Suppressor macrophage (primary cell): ENCODE data around the gene ZKSCAN4.

Experiments used
- DNase-seq, 4 experiments: peaks; one replicate each; pipeline ENCODE4 v3.0.0-alpha.2; 2020 to 2022

Gene ZKSCAN4

GRCh38 chr6:28248916-28249315 lies 3.2 kb downstream of the ZKSCAN4 start:
- no peak for DNase-seq

GRCh38 chr6:28245206-28245941 lies 6.7 kb downstream of the ZKSCAN4 start:
- no peak for DNase-seq

- no peak for DNase-seq
Measured at GRCh38 chr6:28243946-28244345, 8.1 kb downstream of the ZKSCAN4 start.

GRCh38 chr6:28240471-28240870 lies 11.6 kb downstream of the ZKSCAN4 start:
- DNase-seq: peak in 2 of 4 experiments; percentile 27 to 37

GRCh38 chr6:28239636-28240035 lies 12.4 kb downstream of the ZKSCAN4 start:
- DNase-seq: no peak

DNA sequence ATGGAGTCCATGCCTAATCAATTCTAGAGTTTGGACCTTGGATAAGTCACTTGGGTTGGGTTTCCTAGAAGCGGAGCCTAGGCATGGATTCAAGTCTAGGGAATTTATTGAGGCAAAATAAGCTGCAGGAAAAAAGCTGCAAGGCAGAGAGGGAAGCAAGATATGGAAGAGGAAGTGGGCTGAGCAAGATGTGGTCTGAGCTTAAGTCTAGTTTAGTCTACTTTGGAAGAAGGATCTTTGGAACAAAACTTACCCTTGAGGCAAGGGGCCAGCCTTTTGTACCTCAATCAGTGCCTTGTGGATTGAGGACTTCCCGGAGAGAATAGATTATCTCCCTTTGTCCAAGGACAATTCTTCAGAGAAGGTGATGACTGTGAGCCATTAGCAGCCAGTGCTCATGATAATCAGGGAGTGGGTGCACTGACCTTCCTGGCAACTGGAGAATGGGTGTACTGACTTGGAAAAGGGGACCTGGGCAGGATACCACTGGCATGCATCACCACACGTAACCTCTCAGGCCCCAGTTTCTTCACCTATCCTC lies 16.1 kb downstream of the ZKSCAN4 start:
- peak in 3 of 4 experiments; percentile 30 to 58 (median 50) for DNase-seq

DNA sequence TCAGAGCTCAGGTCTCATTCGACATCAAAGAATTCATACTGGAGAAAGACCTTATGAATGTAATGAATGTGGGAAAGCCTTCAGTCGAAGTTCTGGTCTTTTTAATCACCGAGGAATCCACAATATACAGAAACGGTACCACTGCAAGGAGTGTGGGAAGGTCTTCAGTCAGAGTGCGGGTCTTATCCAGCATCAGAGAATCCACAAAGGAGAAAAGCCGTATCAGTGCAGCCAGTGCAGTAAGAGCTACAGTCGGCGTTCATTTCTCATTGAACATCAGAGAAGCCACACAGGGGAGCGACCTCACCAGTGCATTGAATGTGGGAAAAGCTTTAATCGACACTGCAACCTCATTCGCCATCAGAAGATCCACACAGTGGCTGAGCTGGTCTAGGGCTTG lies 19.3 kb downstream of the ZKSCAN4 start:
- DNase-seq: no peak

DNA sequence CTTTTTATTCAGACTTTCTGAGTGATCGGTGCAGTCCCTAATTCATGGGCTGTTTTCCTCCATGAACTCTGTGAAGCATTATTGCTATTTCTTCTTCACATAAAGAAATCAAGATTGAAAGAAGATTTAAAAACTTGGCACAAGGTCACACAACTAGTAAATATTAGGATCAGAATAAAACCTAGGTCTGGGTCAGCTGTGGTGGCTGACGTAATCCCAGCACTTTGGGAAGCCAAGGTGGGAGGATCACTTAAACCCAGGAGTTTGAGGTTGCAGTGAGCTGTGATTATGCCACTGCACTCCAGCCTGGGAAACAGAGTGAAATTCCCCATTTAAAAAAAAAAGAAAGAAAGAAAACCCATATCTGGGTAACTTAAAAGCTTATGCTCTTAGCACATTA lies 25.6 kb downstream of the ZKSCAN4 start:
- DNase-seq: no peak

GRCh38 chr6:28225056-28225834 lies 26.8 kb downstream of the ZKSCAN4 start, which contains the start of gene ZSCAN9:
Gene ZSCAN9 (plus strand): TSS chr6:28225275. CDS start chr6:28227085, 1,810 bp downstream.
- DNase-seq: peak; percentile 79 to 92 (median 88)

DNA sequence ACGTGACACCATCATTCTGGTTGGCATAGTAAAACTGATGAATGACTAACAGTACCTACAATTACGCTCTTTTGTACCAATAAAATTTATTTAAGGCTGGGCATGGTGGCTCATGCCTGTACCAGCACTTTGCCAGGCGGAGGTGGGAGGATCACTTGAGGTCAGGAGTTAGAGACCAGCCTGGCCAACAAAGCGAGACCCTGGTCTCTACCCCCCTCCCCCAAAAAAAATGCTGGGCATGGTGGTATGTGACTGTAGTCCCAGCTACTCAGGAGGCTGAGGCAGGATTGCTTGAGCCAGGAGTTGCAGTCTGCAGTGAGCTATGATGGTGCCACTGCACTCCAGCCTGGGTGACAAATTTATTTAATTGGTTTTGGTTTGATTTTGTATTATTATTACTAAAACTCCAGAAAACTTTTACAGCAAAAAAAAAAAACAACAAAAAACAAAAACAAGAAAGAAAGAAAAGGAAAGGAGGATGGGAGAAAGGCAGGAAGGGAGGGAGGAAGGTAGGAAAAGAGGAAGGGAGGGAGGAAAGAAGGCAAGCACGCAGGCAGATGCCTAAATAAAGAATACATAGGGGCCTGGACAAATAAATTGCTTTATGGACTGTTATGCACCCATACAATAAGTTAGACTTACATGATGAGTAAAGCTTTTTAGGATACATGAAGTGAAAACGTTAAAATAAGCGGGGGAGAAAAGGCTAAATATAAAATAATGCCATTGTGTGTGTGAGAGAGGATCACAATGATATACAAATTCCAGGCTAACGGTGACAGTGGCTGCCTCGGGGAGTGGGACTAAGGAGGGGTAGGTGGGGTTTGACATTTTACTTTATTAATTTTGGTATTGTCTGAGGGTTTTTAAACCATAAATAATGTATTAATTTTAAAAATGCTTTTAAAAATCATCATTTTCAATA lies 27.7 kb downstream of the ZKSCAN4 start:
- DNase-seq: no peak

- no peak for DNase-seq
Measured at GRCh38 chr6:28220257-28221133, 31.6 kb downstream of the ZKSCAN4 start.

DNA sequence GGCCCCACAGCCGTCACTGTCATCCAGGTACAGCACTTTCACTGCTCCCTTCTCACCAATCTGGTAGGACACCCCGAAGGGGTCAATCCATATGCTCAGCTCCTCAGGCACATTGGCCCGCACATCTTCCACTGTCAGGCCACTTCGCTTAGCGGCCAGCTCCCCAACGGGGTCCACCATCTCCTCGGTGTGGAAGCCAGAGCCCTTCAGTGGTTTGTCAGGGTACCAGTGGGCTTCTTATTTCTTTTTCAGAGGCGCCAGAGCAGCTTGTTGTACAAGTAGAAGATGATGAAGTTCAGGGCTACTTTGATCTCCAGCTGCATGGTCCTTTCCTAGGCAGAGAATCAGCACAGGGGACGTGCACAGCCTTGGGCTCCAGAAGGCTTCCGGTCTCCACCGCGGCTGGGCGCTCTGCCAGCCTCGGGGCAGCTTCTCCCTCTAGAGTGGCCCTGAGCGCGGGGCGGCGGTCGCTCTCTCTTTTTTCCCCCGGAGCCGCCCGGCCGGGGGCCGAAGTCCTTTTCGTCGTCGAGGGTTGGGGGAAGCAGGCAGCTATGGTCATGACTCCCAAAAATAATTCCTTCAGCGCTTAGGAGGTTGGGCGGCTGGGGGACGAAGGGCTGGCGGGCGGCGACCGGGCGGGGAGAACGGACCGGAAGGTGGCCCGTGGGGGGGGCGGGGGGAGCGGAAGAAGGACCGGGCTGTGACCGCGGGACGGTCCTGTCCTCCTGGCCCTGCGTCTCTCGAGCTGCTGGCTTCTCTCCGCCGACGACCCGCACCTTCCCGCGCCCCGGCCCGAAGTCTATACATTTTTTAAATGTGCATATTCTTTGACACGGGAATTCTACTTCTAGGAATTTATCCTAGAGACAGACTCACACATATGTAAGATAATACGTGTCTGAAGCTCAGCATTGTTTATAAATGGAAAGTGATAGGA lies 33.5 kb downstream of the ZKSCAN4 start:
- peak; percentile 76 to 90 (median 82) for DNase-seq

DNA sequence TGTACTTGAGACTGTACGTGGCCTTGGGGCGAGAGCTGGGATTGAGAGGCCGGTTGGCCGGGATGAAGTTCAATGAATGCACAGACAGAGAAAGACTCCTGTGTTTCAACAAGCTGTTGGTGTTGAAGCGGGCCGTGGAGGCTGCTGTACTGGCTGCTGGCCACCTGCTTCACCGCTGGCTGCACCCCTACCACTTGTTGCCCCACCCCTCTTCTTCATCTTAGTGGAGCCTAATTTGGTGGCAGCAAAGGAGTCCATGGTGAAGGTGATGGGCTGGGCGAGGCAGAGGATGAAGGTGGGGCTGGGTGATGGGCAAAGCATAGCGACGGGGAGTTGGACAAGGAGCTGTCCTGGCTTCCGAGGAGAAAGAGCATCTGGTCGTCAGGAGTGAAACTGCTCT lies 34.2 kb downstream of the ZKSCAN4 start:
- no peak for DNase-seq

GRCh38 chr6:28215425-28215824 lies 36.6 kb downstream of the ZKSCAN4 start:
- DNase-seq: peak in 1 of 4 experiments; percentile 31

DNA sequence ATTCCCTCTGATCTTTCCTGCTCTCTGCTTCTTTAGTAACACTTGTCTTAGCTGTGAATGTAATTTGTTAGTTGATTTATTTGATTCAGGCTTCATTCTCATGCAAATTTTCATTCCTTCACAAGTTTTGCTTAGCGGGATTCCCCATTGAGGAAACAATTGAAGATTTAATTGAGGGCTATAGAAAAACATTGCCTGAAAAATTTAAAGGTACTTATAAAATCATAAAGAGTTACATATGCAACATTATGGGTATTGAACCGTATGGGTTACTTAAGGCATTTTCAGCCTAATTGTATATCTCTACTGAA lies 38.9 kb downstream of the ZKSCAN4 start:
- DNase-seq: no peak

GRCh38 chr6:28212510-28213212 lies 39.4 kb downstream of the ZKSCAN4 start:
- peak; percentile 60 to 82 (median 70) for DNase-seq

DNA sequence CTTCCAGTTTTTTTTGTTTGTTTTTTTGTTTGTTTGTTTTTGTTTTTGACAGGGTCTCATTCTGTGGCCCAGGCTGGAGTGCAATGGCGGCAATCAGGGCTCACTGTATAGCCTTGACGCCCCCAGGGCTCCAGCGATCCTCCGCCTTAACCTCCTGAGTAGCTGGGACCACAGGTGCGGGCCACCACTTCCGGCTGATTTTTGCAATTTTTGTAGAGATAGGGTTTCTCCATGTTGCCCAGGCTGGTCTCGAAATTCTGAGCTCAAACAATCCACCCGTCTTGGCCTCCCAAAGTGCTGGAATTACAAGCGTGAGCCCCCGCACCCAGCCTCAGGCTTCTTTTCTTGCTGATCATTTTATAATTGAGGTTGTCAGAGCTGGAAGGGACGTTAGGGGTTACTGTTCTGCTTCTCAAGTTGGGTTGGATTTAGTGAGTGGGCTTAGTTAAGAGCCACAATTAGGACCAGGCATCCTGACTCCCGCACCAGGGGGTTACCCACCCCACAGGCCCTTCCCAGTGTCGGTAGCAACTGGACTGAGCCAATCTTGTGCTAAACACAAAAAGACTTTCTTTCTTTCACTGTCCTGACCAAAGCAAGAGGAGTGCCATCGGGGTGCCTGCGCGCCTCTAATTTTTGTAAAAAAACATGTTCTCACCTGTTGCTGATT lies 40.1 kb downstream of the ZKSCAN4 start:
- no peak for DNase-seq

DNA sequence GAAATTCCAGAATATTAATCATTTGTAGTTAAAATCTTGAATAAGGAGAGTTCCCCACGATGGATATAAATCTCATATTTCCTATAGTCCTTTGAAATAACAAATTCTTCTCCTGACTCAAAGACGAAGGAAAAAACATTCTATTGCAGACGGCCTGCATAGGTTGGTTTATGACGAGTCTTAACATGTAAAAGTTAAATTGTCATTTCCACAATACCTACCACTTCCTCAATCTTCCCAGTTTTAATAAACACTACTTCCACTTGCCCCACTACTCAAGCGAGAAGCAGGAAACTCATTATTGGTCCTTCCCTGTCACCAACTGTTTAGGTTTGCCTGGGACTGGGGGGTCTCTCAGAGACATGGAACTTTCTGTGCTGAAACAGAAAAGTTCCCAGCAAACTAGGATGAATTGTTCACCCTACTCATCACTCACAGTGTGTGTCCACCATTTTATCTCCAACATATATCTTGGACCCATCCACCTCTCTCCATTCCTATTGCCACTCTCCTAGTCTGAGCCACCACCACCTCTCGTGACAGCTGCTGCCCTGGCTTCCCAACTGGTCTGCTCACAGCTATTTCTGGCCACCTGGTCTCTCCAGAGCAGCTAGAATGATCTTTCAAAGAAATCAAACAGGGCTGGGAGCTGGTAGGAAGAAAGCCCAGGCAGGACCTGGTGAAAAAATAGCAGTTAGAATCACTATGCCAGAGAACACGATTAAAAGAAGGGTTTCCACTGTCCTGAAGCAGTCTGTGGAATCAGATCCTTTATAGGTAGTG lies 42.1 kb downstream of the ZKSCAN4 start:
- DNase-seq: peak in 2 of 4 experiments; percentile 18 to 20
